SIG-M5 treated with dmso at 0.1 percent for 504 hours (cell line): ENCODE measurements around the gene CELSR1.
A peak's percentile ranks its signal among the peaks of the same experiment; 100 is the strongest.

Experiments used
- DNase-seq: peaks from one replicate; lab custom pipeline; 2025; ENCODE audit not compliant: unreplicated experiment; lab: John Stamatoyannopoulos, UW

CELSR1 gene

GRCh38 chr22:46535876-46536536, 1.4 kb downstream of the CELSR1 start:
- no peak for DNase-seq

- no peak for DNase-seq
Measured at GRCh38 chr22:46534901-46535630, 2.4 kb downstream of the CELSR1 start.

GRCh38 chr22:46534177-46534776, 3.1 kb downstream of the CELSR1 start:
- no peak for DNase-seq

GRCh38 chr22:46533070-46533833, 4.2 kb downstream of the CELSR1 start:
- DNase-seq: no peak

GRCh38 chr22:46532416-46532815, 5.0 kb downstream of the CELSR1 start:
- no peak for DNase-seq

- DNase-seq: no peak
Measured at GRCh38 chr22:46531581-46532175, 5.7 kb downstream of the CELSR1 start.

GRCh38 chr22:46528121-46528610, 9.3 kb downstream of the CELSR1 start:
- peak; percentile 99 for DNase-seq

- DNase-seq: no peak
Measured at GRCh38 chr22:46526244-46526839, 11.1 kb downstream of the CELSR1 start.

GRCh38 chr22:46525389-46526243, 11.8 kb downstream of the CELSR1 start:
- DNase-seq: no peak

GRCh38 chr22:46524203-46524740, 13.1 kb downstream of the CELSR1 start:
- no peak for DNase-seq

- DNase-seq: no peak
Measured at GRCh38 chr22:46522797-46523196, 14.6 kb downstream of the CELSR1 start.

GRCh38 chr22:46521994-46522393, 15.4 kb downstream of the CELSR1 start:
- no peak for DNase-seq

- no peak for DNase-seq
Measured at GRCh38 chr22:46520880-46521279, 16.5 kb downstream of the CELSR1 start.

GRCh38 chr22:46519377-46519776, 18.0 kb downstream of the CELSR1 start:
- DNase-seq: no peak

- no peak for DNase-seq
Measured at GRCh38 chr22:46518542-46519325, 18.7 kb downstream of the CELSR1 start.

- no peak for DNase-seq
Measured at GRCh38 chr22:46518038-46518437, 19.4 kb downstream of the CELSR1 start.

GRCh38 chr22:46517255-46517761, 20.1 kb downstream of the CELSR1 start:
- no peak for DNase-seq

GRCh38 chr22:46516638-46517037, 20.8 kb downstream of the CELSR1 start:
- DNase-seq: no peak
